GM12801 (cell line): ENCODE measurements around the gene NTRK1.

Experiments
- CTCF ChIP-seq: IDR thresholded peaks from one replicate; pipeline ENCODE4 v1.5.1; 2011; ENCODE audit warnings: control low read depth; ENCODE audit not compliant: insufficient read length; ENCODE audit errors: extremely low read depth

The NTRK1 gene

GRCh38 chr1:156815307-156815826 lies 45.3 kb upstream of the NTRK1 start:
- no peak for TF ChIP-seq CTCF

DNA sequence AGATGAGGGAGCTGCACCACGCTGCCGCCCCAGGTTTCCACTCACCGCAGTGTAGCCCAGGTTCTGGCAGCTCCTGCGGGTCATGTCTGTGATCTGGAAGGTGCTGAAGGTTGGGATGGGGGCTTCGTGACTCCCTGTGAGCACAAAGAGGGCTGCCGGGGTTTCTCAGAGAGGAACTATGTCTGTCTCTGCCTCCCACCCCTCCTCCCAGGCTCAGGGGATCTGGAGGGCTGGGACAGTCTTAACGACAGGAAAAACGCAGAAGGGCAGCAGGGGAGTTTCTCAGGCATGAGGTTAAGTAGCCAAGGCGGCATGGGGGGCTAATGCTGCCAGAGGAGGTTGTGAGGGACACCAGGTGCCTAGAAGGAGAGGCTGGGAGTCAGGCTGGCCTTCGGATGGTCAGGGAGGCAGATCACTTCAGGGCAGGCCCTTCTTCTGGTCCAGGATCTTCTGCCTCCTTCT lies 44.7 kb upstream of the NTRK1 start:
- TF ChIP-seq CTCF, result no peak

DNA sequence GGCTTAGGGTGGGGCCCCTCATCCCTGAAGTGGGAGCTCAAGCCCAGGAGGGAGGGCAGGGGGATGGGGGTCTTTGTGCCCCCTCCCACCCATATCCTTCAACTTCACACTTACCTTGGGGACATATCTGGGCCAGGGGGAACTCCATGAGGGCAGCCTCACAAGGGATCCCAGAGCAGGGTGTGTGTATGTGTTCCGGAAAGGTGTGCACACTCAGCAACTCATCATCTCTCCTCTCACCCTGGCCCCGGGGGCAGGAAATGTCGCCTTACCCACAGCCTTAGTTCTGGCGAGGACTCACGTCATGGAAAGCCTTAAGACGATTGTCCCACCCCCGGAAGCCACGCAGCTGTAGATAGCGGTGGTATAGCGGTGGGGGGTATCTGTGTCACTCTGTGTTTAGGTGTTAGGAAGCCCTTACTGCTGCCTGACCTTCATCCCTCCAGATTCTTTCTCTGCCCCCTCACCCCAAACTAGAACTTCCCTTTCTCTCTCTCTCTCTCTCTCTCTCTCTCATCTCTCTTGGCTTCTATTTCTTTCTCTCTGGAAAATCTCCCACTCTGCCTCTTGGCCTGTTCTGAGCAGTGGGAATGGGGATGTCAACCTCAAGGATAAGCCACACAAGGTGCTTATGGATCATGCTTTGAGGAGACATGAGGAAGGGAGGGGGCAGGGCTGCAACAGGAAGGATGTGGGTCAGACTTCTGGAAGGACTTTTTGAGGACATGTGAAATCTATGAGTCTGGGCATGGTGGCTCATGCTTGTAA lies 43.9 kb upstream of the NTRK1 start, which contains the start of gene SH2D2A:
SH2D2A (minus strand) TSS at position 288 of the 768 bp plus-strand sequence; CDS start at position 148, 140 bp downstream.
- no peak for TF ChIP-seq CTCF

DNA sequence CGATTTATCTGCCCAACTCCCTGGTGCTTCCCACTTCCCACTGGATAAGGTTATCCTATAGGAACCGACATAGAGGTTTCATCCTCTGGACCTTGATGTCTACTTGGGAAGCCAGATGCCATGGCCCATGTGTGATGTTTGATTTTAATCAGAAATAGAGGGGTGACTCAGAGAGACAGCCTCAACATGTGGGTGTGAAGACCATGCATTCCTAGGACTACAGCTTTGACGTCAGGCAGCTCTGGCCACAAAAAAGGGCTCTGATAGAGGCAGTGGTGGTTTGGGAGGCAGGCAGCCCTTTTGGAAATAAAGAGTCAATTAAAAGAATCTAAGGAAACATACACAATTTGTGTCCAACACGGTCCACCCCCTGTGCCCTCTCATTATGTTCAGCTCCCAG lies 38.9 kb upstream of the NTRK1 start:
- TF ChIP-seq CTCF, result no peak

GRCh38 chr1:156822680-156823079 lies 38.0 kb upstream of the NTRK1 start:
- no peak for TF ChIP-seq CTCF

GRCh38 chr1:156823210-156823790 lies 37.4 kb upstream of the NTRK1 start:
- no peak for TF ChIP-seq CTCF

- no peak for TF ChIP-seq CTCF
Measured at GRCh38 chr1:156826630-156827029, 34.0 kb upstream of the NTRK1 start.
